ENCODE measurements around the gene COPB2. TPM values are rescaled to one million over a fixed set of nuclear protein-coding genes. Genes with fewer than 3 reads are reported as not detected.

Gene COPB2
- 104 TPM for total RNA-seq
- polyA plus RNA-seq = 46.1 TPM
- long read RNA-seq, donor 1, partial matches to known transcripts = 0 of 2 reads
- long read RNA-seq, donor 1, other reads (novel, unspliced or antisense) = 0 of 2 reads
- long read RNA-seq, donor 2, transcript COPB2-201 (22 exons, 3,360 nt) = major isoform, 17 of 43 reads
- long read RNA-seq, donor 2, partial matches to known transcripts = 23 of 43 reads
- long read RNA-seq, donor 2, other reads (novel, unspliced or antisense) = 0 of 43 reads
- long read RNA-seq, donor 3, transcript COPB2-201 (22 exons, 3,360 nt) = major isoform, 7 of 21 reads
- long read RNA-seq, donor 3, partial matches to known transcripts = 12 of 21 reads
- long read RNA-seq, donor 3, other reads (novel, unspliced or antisense) = 0 of 21 reads
- long read RNA-seq, donor 4, transcript COPB2-201 (22 exons, 3,360 nt) = major isoform, 9 of 12 reads
- long read RNA-seq, donor 4, partial matches to known transcripts = 0 of 12 reads
- long read RNA-seq, donor 4, other reads (novel, unspliced or antisense) = 0 of 12 reads
- long read RNA-seq, donor 5, transcript COPB2-201 (22 exons, 3,360 nt) = major isoform, 12 of 30 reads
- long read RNA-seq, donor 5, transcript COPB2-202 (2 exons, 680 nt) = minor isoform, 7 of 30 reads
- long read RNA-seq, donor 5, partial matches to known transcripts = 10 of 30 reads
- long read RNA-seq, donor 5, other reads (novel, unspliced or antisense) = 0 of 30 reads
- long read RNA-seq, donor 6, transcript COPB2-201 (22 exons, 3,360 nt) = major isoform, 13 of 18 reads
- long read RNA-seq, donor 6, partial matches to known transcripts = 0 of 18 reads
- long read RNA-seq, donor 6, other reads (novel, unspliced or antisense) = 0 of 18 reads
- long read RNA-seq, donor 7, transcript COPB2-201 (22 exons, 3,360 nt) = major isoform, 21 of 149 reads
- long read RNA-seq, donor 7, partial matches to known transcripts = 68 of 149 reads
- long read RNA-seq, donor 7, other reads (novel, unspliced or antisense) = 58 of 149 reads
- long read RNA-seq, donor 8, partial matches to known transcripts = 8 of 11 reads
- long read RNA-seq, donor 8, other reads (novel, unspliced or antisense) = 0 of 11 reads
- long read RNA-seq, donor 9, transcript COPB2-201 (22 exons, 3,360 nt) = major isoform, 7 of 22 reads
- long read RNA-seq, donor 9, partial matches to known transcripts = 13 of 22 reads
- long read RNA-seq, donor 9, other reads (novel, unspliced or antisense) = 0 of 22 reads
- long read RNA-seq, donor 10, transcript COPB2-201 (22 exons, 3,360 nt) = major isoform, 5 of 11 reads
- long read RNA-seq, donor 10, partial matches to known transcripts = 5 of 11 reads
- long read RNA-seq, donor 10, other reads (novel, unspliced or antisense) = 0 of 11 reads

GRCh38 chr3:139389552-139390368 is at the start of gene COPB2:
Gene COPB2 (minus strand): TSS chr3:139389647. CDS start chr3:139389550, 97 bp downstream.
- 1% methylated on average over 52 of the region's 52 CpGs for WGBS

GRCh38 chr3:139434764-139435307 is 45.4 kb upstream of the COPB2 start:
- no peak for DNase-seq (ENCODE audit: low read depth in 6 of 9, low spot score in 9 of 9)
- H3K4me3 ChIP-seq (ENCODE audit: low read length in 2 of 2) = no peak overlapping the region
- no peaks in the 10 kb centered on the region for H3K36me3 ChIP-seq (ENCODE audit: control insufficient read depth in 2 of 2, insufficient read depth in 2 of 2, low read length in 1 of 2)
- H3K4me1 ChIP-seq (ENCODE audit: control insufficient read depth in 2 of 2, insufficient read depth in 2 of 2, low read length in 2 of 2) = no peaks in the 10 kb centered on the region
- H3K27me3 ChIP-seq (ENCODE audit: control insufficient read depth in 2 of 2, insufficient read depth in 1 of 2, low read length in 1 of 2) = no peaks in the 10 kb centered on the region
- H3K9me3 ChIP-seq (ENCODE audit: control insufficient read depth in 2 of 2, insufficient read depth in 1 of 2, low read length in 1 of 2) = no peaks in the 10 kb centered on the region
- WGBS = 95% methylated on average over 6 of the region's 6 CpGs
- H3K27ac ChIP-seq (ENCODE audit: low read depth in 1 of 2, low read length in 1 of 2) = no peak overlapping the region

More at GRCh38 chr3:139389552-139390368, at the start of gene COPB2:
- H3K9me3 ChIP-seq (ENCODE audit: control insufficient read depth in 2 of 2, insufficient read depth in 1 of 2, low read length in 1 of 2) = peaks cover 0 to 3% of the 10 kb centered on the region in 2 donors
- H3K27ac ChIP-seq (ENCODE audit: low read depth in 1 of 2, low read length in 1 of 2) = peak within 1 kb of the TSS; percentile 91 to 92
- no peaks in the 10 kb centered on the region for H3K27me3 ChIP-seq (ENCODE audit: control insufficient read depth in 2 of 2, insufficient read depth in 1 of 2, low read length in 1 of 2)
- H3K36me3 ChIP-seq (ENCODE audit: control insufficient read depth in 2 of 2, insufficient read depth in 2 of 2, low read length in 1 of 2) = no peaks in the 10 kb centered on the region
- peak within 1 kb of the TSS; percentile 81 to 90 for H3K4me3 ChIP-seq (ENCODE audit: low read length in 2 of 2)
- DNase-seq (ENCODE audit: low read depth in 6 of 9, low spot score in 9 of 9) = peak; percentile 88 to 98 (median 92)
- H3K4me1 ChIP-seq (ENCODE audit: control insufficient read depth in 2 of 2, insufficient read depth in 2 of 2, low read length in 2 of 2) = peaks cover 3 to 8% of the 10 kb centered on the region in 2 donors

DNA sequence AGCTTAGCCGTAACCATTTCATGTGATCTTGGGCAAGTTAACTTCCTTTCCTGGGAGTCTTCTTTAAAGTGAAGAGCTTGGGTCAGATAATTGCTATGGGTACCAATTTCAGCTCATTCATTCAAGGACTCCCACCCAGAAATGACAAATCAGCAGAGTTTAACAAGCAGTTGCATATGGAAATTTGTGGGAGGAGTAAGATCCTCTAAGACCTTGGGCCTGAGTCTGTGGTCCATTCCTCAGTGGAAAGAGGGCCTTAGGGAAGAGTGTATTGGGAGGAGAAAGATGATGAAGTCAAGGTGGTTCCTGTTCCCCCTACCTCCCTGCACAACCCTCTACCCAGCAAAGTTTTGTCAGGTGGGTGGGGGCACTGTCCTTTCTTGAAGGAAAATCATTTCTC is 44.8 kb upstream of the COPB2 start:
- WGBS = 95% methylated on average over 1 of the region's 1 CpG

DNA sequence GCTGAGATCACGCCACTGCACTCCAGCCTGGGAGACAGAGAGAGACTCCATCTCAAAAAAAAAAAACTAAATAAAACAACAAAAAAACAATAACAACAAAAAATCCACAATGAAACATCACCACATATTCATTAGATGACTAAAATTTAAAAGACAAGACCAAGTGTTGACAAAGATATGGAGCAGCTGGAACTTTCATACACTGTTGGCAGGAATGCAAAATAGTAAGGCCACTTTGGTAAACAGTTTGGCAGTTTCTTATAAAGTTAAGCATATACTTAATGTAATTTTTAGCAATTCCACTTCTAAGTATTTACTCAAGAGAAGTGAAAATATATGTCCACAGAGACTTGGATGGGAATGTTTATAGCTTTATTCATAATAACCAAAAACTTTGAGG is 43.6 kb upstream of the COPB2 start:
- no peak overlapping the region for H3K27ac ChIP-seq (ENCODE audit: low read depth in 1 of 2, low read length in 1 of 2)
- H3K4me3 ChIP-seq (ENCODE audit: low read length in 2 of 2) = no peak overlapping the region
- H3K4me1 ChIP-seq (ENCODE audit: control insufficient read depth in 2 of 2, insufficient read depth in 2 of 2, low read length in 2 of 2) = no peaks in the 10 kb centered on the region
- H3K36me3 ChIP-seq (ENCODE audit: control insufficient read depth in 2 of 2, insufficient read depth in 2 of 2, low read length in 1 of 2) = no peaks in the 10 kb centered on the region
- 100% methylated on average over 1 of the region's 1 CpG for WGBS
- H3K27me3 ChIP-seq (ENCODE audit: control insufficient read depth in 2 of 2, insufficient read depth in 1 of 2, low read length in 1 of 2) = no peaks in the 10 kb centered on the region
- no peak for DNase-seq (ENCODE audit: low read depth in 6 of 9, low spot score in 9 of 9)
- no peaks in the 10 kb centered on the region for H3K9me3 ChIP-seq (ENCODE audit: control insufficient read depth in 2 of 2, insufficient read depth in 1 of 2, low read length in 1 of 2)

More for the DNA sequence above, 44.8 kb upstream of the COPB2 start:
- H3K27me3 ChIP-seq (ENCODE audit: control insufficient read depth in 2 of 2, insufficient read depth in 1 of 2, low read length in 1 of 2) = no peaks in the 10 kb centered on the region
- no peaks in the 10 kb centered on the region for H3K36me3 ChIP-seq (ENCODE audit: control insufficient read depth in 2 of 2, insufficient read depth in 2 of 2, low read length in 1 of 2)
- H3K4me3 ChIP-seq (ENCODE audit: low read length in 2 of 2) = no peak overlapping the region
- H3K9me3 ChIP-seq (ENCODE audit: control insufficient read depth in 2 of 2, insufficient read depth in 1 of 2, low read length in 1 of 2) = no peaks in the 10 kb centered on the region
- H3K4me1 ChIP-seq (ENCODE audit: control insufficient read depth in 2 of 2, insufficient read depth in 2 of 2, low read length in 2 of 2) = no peaks in the 10 kb centered on the region
- DNase-seq (ENCODE audit: low read depth in 6 of 9, low spot score in 9 of 9) = no peak
- no peak overlapping the region for H3K27ac ChIP-seq (ENCODE audit: low read depth in 1 of 2, low read length in 1 of 2)

GRCh38 chr3:139430493-139430892 is 41.0 kb upstream of the COPB2 start:
- DNase-seq (ENCODE audit: low read depth in 6 of 9, low spot score in 9 of 9) = no peak
- Histone ChIP-seq H3K4me1 (ENCODE audit: control insufficient read depth in 2 of 2, insufficient read depth in 2 of 2, low read length in 2 of 2) (no peaks in the 10 kb centered on the region), H3K27me3 (ENCODE audit: control insufficient read depth in 2 of 2, insufficient read depth in 1 of 2, low read length in 1 of 2) (no peaks in the 10 kb centered on the region), H3K36me3 (ENCODE audit: control insufficient read depth in 2 of 2, insufficient read depth in 2 of 2, low read length in 1 of 2) (no peaks in the 10 kb centered on the region), H3K27ac (ENCODE audit: low read depth in 1 of 2, low read length in 1 of 2) (no peak overlapping the region), H3K4me3 (ENCODE audit: low read length in 2 of 2) (no peak overlapping the region), H3K9me3 (ENCODE audit: control insufficient read depth in 2 of 2, insufficient read depth in 1 of 2, low read length in 1 of 2) (no peaks in the 10 kb centered on the region)

DNA sequence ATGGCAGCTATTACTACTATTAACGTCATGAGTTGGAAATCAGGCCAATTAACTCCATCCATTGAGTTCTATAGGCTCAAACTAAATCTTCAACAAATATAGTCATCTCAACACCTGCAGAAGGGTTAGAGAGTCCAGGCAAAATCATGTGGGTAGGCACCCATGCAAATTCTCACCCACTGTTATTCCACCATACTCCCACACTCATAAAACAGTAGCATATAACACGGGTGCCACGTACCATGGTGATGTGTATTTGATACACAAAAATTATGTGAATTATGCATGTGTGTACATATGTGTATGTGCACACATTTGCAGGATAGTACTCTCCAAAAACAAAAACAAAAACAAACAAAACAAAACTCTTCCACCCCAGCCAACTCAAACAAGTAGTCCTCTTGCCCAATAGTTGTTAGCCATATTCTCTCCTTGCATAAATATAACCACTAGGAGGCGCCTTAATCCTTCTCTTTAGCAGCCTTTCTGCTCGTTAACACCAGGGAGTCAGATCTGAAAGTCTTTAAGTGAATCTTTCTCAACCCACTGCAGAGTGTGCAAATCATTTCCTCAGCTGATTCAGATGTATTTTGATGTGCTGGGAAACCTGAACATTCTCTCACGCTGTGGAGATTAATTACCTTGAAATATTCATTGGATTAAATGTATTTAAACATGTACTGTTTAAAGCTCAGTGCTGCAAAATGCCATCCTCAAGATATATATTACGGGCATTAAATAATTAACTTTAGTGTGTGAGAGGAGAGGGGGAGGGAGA is 38.0 kb upstream of the COPB2 start:
- Histone ChIP-seq H3K27ac (ENCODE audit: low read depth in 1 of 2, low read length in 1 of 2) (no peak overlapping the region), H3K27me3 (ENCODE audit: control insufficient read depth in 2 of 2, insufficient read depth in 1 of 2, low read length in 1 of 2) (no peaks in the 10 kb centered on the region), H3K36me3 (ENCODE audit: control insufficient read depth in 2 of 2, insufficient read depth in 2 of 2, low read length in 1 of 2) (no peaks in the 10 kb centered on the region), H3K4me3 (ENCODE audit: low read length in 2 of 2) (no peak overlapping the region), H3K4me1 (ENCODE audit: control insufficient read depth in 2 of 2, insufficient read depth in 2 of 2, low read length in 2 of 2) (no peaks in the 10 kb centered on the region), H3K9me3 (ENCODE audit: control insufficient read depth in 2 of 2, insufficient read depth in 1 of 2, low read length in 1 of 2) (no peaks in the 10 kb centered on the region)
- DNase-seq (ENCODE audit: low read depth in 6 of 9, low spot score in 9 of 9) = peak; percentile 6 to 74 (median 35)
- WGBS = 60% methylated on average over 7 of the region's 7 CpGs

GRCh38 chr3:139425745-139426400 is 36.4 kb upstream of the COPB2 start:
- DNase-seq (ENCODE audit: low read depth in 6 of 9, low spot score in 9 of 9) = no peak
- Histone ChIP-seq H3K4me1 (ENCODE audit: control insufficient read depth in 2 of 2, insufficient read depth in 2 of 2, low read length in 2 of 2) (no peaks in the 10 kb centered on the region), H3K27ac (ENCODE audit: low read depth in 1 of 2, low read length in 1 of 2) (no peak overlapping the region), H3K27me3 (ENCODE audit: control insufficient read depth in 2 of 2, insufficient read depth in 1 of 2, low read length in 1 of 2) (no peaks in the 10 kb centered on the region), H3K36me3 (ENCODE audit: control insufficient read depth in 2 of 2, insufficient read depth in 2 of 2, low read length in 1 of 2) (no peaks in the 10 kb centered on the region), H3K9me3 (ENCODE audit: control insufficient read depth in 2 of 2, insufficient read depth in 1 of 2, low read length in 1 of 2) (no peaks in the 10 kb centered on the region), H3K4me3 (ENCODE audit: low read length in 2 of 2) (no peak overlapping the region)
- WGBS = 86% methylated on average over 5 of the region's 5 CpGs

All from thymus (tissue), 14 donors.